ENCODE measurements around the gene CMIP. TPM values are rescaled to one million over a fixed set of nuclear protein-coding genes. Genes with fewer than 3 reads are reported as not detected.

The CMIP gene
- total RNA-seq, 1 experiment from 2014 or later, result 25.7 TPM

- no peaks in the 10 kb centered on the region for H3F3A ChIP-seq (ENCODE audit: low read length, unreplicated experiment)
- no peak overlapping the region for H3K4me2 ChIP-seq (ENCODE audit: low read length)
- no peak overlapping the region for H2AFZ ChIP-seq (ENCODE audit: low read length)
- peaks cover 2% of the 10 kb centered on the region; the same call in 1 of the 2 replicates for H3K36me3 ChIP-seq (ENCODE audit: low read depth, low read length)
- H3K9ac ChIP-seq (ENCODE audit: low read length), result no peak overlapping the region
- POLR2A ChIA-PET (ENCODE audit: unreplicated experiment), result interaction anchor here (0.6 kb wide), 1 partner anchor 13 kb away, joined by 3 read pairs; no protein-coding TSS in a partner anchor
- intact Hi-C loops (cut with micrococcal nuclease), result no loop called here
- ATAC-seq, result no peak
- peaks cover 100% of the 10 kb centered on the region for H3K79me2 ChIP-seq (ENCODE audit: low read length)
- no peaks in the 10 kb centered on the region for H3K9me3 ChIP-seq (ENCODE audit: low read length)
- BruUV-seq (replicated peaks), result no TSS peak
- no peak for TF ChIP-seq EZH2 (IDR thresholded peaks at IDR 0.05; ENCODE audit: low read length, unreplicated experiment)
- TF ChIP-seq EZH2phosphoT487 (IDR thresholded peaks at IDR 0.05; ENCODE audit: borderline replicate concordance, low read length), result no peak
- no peak for TF ChIP-seq CTCF (conservative IDR thresholded peaks at IDR 0.05; ENCODE audit: low read depth, low read length)
- 0 out of 2 replicates have a peak, but pooled peaks cover 5% of the 10 kb centered on the region for H4K20me1 ChIP-seq (ENCODE audit: low read length)
- no peaks in the 10 kb centered on the region for H3K27me3 ChIP-seq (ENCODE audit: low read length)
- no peak overlapping the region for H3K27ac ChIP-seq (ENCODE audit: low read length)
- CTCF ChIA-PET, result no interaction called here
- no peaks in the 10 kb centered on the region for H3K9me2 ChIP-seq (replicated peaks; ENCODE audit: low read length)
- no peak overlapping the region for H3K4me3 ChIP-seq (ENCODE audit: low read length)
- H3K4me1 ChIP-seq (ENCODE audit: insufficient read depth, low read length), result peaks cover 7% of the 10 kb centered on the region
- no peak for DNase-seq
Observed at GRCh38 chr16:81480606-81481206, 36.1 kb downstream of the CMIP start.

- no peaks in the 10 kb centered on the region for H3F3A ChIP-seq (ENCODE audit: low read length, unreplicated experiment)
- POLR2A ChIA-PET (ENCODE audit: unreplicated experiment), result interaction anchor here (0.6 kb wide), 1 partner anchor 12 kb away, joined by 3 read pairs; no protein-coding TSS in a partner anchor
- intact Hi-C loops (cut with micrococcal nuclease), result no loop called here
- no TSS peak for BruUV-seq (replicated peaks)
- CTCF ChIA-PET, result no interaction called here
- 0 out of 2 replicates have a peak, but pooled peaks cover 5% of the 10 kb centered on the region for H4K20me1 ChIP-seq (ENCODE audit: low read length)
- ATAC-seq, result no peak
- H2AFZ ChIP-seq (ENCODE audit: low read length), result no peak overlapping the region
- H3K27ac ChIP-seq (ENCODE audit: low read length), result no peak overlapping the region
- no peak overlapping the region for H3K4me2 ChIP-seq (ENCODE audit: low read length)
- H3K4me1 ChIP-seq (ENCODE audit: insufficient read depth, low read length), result peaks cover 7% of the 10 kb centered on the region
- H3K4me3 ChIP-seq (ENCODE audit: low read length), result no peak overlapping the region
- TF ChIP-seq CTCF (conservative IDR thresholded peaks at IDR 0.05; ENCODE audit: low read depth, low read length) (no peak), EZH2phosphoT487 (IDR thresholded peaks at IDR 0.05; ENCODE audit: borderline replicate concordance, low read length) (no peak), EZH2 (IDR thresholded peaks at IDR 0.05; ENCODE audit: low read length, unreplicated experiment) (no peak)
- no peaks in the 10 kb centered on the region for H3K9me2 ChIP-seq (replicated peaks; ENCODE audit: low read length)
- no peaks in the 10 kb centered on the region for H3K27me3 ChIP-seq (ENCODE audit: low read length)
- no peak overlapping the region for H3K9ac ChIP-seq (ENCODE audit: low read length)
- peaks cover 2% of the 10 kb centered on the region; the same call in 1 of the 2 replicates for H3K36me3 ChIP-seq (ENCODE audit: low read depth, low read length)
- no peak for DNase-seq
- H3K9me3 ChIP-seq (ENCODE audit: low read length), result no peaks in the 10 kb centered on the region
- H3K79me2 ChIP-seq (ENCODE audit: low read length), result peaks cover 100% of the 10 kb centered on the region
Observed at GRCh38 chr16:81481207-81481821, 36.7 kb downstream of the CMIP start.
